Right ventricle myocardium inferior (tissue), 1 donor: ENCODE data around the gene FUT9. TPM values are rescaled to one million over a fixed set of nuclear protein-coding genes. Genes with fewer than 3 reads are reported as not detected.

Source experiments
- ATAC-seq: fragments of 200-7000 bp; cut with Tn5 transposase; one replicate; pipeline ENCODE4 v1.9.1; 2020; ENCODE audit warnings: mild to moderate bottlenecking, moderate library complexity
- DNase-seq: peaks from one replicate; pipeline ENCODE4 v3.0.0; 2021; ENCODE audit errors: missing footprints
- intact Hi-C: fragments of 100-400 bp; cut with DNase I; formaldehyde crosslinking; loops from one replicate; pipeline ENCODE4 v1.11.0; 2022
- total RNA-seq: library from RNA; stranded (reverse); fragmentation: NEBNext Ultra II Directional; extraction: Animal tissue kit (Norgen Biotek cat#: 25700); gene quantifications from one replicate; pipeline ENCODE4 v1.2.1, GENCODE V29; 2021
- donor health status: DM: no; HTN: yes; CAD: no; lungs with severe emphysema.

FUT9 gene
- total RNA-seq, 1 donor from 2014 or later = not detected

DNA sequence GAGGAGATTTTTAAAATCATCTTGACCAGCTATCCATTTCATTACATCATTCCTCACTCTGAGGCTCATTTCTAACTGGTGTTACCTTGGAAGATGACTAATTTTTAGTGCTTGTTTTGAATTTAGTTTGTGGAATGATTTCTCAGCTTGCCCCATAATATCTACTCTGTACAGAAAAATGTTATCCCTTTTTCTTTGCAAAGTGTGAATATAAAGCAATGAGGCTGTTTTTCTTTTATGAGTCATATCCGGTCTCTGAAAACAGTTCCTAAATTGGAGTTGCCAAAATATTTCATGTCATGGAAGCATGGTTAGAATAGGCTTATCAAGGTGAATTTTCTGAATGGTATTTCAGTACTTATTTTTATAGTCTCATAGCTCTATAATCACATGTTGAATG, 43.8 kb downstream of the FUT9 start:
- no peak for DNase-seq
- no peak for ATAC-seq
- intact Hi-C loops = no loop called here

DNA sequence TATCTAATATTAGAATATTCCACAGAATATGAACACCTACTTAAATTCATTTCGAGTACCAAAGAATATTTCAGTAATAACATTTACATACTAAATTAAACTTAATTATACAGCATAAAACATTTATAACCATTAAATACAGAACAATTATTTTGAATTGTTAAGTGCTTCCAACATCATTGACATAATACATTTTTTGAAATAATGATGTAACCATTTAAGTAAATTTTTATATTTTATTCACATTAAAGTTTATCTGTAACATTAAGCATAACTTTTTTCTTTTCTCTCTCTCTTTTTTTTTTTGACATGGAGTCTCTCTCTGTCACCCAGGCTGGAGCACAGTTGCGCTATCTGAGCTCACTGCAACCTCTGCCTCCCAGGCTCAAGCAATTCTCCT, 44.5 kb downstream of the FUT9 start:
- intact Hi-C loops = no loop called here
- ATAC-seq = no peak
- DNase-seq = no peak

DNA sequence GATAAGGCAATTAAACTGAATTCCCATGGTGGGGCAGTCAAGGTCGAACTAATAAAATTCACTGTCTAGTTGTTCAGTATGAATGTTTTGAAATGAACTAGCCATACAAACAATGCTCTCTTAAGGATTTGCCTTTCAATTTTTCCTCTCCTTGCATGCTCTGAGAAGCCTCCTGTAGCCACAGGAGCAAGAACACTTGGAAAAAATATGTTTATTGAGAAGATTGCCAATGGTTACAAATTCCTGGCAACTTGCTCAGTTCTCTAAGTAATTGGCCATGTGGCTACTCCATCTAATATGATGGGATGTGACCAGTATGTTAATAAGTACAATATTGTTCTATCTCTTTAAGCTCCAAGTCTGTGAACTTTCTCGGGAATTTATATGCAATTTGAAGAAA, 49.4 kb downstream of the FUT9 start:
- no peak for DNase-seq
- intact Hi-C loops = no loop called here
- ATAC-seq = no peak

DNA sequence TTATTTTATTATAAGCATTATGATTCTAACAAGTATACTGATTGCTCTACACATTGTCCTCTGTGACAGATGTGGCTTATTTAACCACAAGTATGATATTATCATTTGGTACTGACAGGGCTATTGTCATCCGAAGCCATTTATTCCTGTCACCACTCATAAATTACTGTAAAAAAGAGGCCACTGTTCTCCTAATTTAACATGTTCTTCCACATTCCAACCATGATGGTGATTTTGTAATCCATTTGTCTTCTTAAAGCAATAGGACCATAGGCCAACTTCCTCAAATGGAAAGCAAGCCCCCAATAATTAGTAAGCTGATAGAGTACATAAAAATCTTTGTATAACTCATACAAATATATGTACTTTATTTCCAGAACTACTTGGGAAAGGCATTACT, 50.6 kb downstream of the FUT9 start:
- intact Hi-C loops = no loop called here
- DNase-seq = no peak
- no peak for ATAC-seq

DNA sequence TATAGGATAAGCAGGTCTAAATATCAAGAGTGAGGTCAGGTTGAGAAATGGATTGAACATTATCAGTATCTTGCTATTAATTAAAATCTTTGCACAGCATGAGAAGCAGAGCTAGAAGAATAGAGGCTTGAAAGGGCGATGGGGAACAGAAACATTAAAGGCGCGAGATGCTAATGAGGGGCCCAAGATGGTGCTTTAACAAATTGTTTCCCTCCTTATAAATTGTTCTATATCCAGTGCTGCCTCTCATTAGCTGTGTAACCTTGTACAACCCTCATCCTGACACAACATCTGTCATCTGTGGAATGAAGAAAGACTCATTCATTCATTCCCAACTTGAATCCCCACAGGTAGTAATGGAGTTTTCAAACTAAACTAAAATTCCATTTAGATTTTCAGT, 57.8 kb downstream of the FUT9 start:
- no peak for ATAC-seq
- intact Hi-C loops = no loop called here
- no peak for DNase-seq

DNA sequence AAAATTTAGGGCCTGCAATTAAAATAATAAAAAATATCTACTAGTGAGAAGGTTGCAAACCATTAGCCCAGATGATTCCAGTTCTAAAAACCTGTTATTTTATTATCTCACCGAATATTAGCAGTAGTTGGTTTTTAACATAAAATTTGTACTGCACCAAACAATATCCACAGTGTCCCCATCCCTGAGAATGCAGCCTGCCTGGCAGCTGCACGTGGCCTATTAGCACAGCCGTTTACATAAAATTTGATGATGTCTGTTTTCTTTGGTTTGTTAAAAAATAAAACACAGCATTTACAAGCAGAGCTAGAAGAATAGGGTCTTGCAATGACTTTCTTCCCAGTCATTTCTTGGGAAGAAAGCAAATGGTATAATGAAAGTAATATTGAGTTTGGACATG, 58.2 kb downstream of the FUT9 start:
- intact Hi-C loops = no loop called here
- no peak for ATAC-seq
- DNase-seq = no peak

DNA sequence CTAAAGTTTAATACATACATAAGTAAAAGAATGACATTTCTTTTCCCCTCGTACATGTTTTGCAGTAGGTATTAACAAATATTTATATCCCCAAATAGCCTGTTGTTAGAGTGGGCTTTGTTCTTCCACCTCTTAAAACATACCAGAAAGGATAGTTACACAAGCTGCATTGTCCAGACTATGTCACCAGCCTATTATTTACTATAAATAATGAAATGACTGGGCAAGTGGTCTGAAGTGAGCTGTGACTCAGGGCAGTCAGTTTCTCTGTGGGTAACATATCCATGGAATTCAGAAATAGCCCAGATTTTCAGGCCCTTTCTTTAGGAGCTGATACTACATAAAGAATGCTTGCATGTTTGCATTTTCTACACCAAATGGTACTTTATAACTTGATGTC, 60.1 kb downstream of the FUT9 start:
- ATAC-seq = no peak
- intact Hi-C loops = no loop called here
- DNase-seq = no peak

DNA sequence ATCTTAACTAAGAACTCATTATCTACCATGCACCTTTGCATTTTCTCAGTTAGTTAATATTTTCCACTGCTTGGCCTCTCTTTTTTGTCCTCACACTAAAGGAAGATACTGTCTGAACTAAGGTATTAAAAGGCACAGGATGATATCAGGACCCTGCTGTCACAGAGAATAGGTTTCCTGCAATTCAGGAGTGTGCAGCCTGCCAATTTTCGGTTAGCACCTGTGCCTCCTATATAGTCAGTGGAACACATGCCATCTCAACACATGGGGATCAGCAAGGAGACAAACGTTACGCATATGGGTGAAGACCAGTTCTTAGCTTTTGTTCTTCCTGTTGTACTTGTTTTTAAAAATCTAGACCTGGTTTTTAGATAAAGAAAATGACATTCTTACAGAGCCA, 71.0 kb downstream of the FUT9 start:
- ATAC-seq = no peak
- DNase-seq = no peak
- intact Hi-C loops = no loop called here

DNA sequence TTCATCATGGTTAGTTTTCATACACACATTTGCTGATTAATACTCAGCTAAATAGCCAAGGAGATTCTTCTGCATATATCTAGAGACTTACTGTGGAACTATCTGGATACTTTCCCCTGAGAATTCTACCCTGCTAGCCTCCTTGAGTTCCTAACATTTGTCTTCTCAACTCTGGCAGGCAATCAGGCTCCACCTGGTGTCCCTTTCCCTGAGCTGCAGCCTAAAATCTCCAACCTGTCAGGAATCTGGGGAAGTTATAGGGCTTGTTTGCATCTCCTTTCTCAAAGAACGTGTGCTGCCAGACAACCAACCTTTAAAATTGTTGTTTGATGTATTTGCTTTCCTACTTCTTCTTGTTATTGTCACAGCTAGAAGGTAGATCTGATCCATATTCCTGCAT, 73.4 kb downstream of the FUT9 start:
- DNase-seq (no peak), ATAC-seq (no peak)
- intact Hi-C loops = no loop called here

DNA sequence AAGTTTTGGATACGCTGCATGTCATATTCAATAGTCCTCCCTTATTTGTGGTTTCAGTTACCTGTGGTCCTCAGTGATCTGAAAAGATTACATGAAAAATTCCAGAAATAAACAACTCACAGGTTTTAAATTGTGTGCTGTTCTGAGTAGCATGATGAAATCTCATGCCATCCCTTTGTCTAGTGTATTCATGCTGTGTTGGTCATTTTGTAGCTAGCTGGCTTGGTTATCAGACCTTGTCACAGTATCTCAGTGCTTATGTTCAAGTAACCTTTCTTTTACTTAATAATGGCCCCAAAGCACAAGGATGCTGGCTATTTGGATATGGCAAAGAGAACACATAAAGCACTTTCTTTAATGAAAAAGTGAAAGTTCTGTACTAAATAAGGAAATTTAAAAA, 78.3 kb downstream of the FUT9 start:
- intact Hi-C loops = no loop called here
- ATAC-seq = no peak
- DNase-seq = no peak

DNA sequence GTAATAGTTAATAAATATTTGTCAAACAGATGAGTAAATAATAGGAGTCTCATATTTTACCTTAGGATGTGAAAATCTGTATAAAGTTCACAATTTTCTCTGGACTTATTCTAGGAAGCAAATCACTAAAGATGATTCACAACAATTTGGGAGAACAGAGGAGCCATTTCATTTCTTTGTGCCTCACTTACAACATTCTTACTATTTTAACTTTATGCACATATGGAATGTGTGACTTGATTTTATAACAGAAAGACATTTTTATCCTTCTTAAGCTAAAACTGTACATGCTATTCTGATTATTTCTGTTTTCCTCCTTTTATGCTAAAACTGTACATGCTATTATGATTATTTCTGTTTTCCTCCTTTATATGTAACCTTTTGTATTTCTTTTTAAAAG, 83.3 kb downstream of the FUT9 start:
- intact Hi-C loops = no loop called here
- no peak for ATAC-seq
- no peak for DNase-seq

DNA sequence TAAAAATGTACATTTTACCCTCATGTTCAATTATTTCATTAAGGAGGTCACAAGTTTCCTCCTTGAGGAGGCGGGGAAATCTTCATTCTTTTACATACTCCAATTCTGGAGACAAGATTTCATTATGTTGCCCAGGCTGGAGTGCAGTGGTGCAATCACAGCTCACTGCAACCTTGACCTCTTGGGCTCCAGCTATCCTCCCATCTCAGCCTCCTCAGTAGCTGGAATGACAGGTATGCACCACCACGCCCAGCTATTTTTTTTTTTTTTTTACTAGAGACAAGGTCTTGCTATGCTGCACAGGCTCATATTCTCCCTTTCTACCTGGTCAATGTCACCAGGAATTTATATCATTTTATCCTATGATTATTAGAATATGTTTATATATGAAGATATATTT, 85.8 kb downstream of the FUT9 start:
- no peak for ATAC-seq
- DNase-seq = no peak
- intact Hi-C loops = no loop called here

DNA sequence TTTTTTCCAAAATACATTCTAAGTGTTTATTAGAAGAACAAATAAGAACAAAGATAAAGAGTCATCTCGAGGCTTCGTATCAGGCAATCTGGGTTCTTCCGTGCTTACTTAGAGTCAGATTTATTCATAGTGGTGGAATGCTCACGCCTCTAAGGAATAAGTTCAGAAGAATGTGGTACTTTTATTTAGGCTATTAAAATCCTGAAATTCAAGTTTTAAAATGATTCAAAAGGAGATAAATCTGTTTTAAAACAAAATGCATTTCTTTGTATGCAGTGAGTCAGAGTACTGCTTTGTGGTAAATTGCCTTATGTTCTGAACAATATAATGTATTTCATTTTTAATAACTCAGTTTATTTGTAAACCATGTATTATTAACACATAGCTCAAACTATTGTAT, 89.1 kb downstream of the FUT9 start:
- intact Hi-C loops = no loop called here
- no peak for ATAC-seq
- DNase-seq = no peak

DNA sequence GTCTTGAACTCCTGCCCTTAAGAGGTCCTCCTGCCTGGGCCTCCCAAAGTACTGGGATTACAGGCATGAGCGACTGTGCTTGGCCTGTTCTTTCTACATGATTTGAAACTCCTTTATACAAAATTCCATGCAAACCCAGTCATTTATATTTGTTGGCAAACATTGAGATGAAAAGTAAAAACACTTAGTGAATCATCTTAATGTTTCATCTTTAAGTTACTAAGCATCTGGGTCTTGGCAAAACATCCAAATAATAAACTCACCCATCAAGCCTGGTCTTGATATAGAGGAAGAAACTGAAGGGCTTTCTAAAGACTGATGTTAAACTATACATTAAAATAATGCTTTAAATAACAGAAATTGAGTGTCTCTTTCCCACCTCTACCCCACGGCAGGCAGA, 95.1 kb downstream of the FUT9 start:
- intact Hi-C loops = no loop called here
- DNase-seq (no peak), ATAC-seq (no peak)

DNA sequence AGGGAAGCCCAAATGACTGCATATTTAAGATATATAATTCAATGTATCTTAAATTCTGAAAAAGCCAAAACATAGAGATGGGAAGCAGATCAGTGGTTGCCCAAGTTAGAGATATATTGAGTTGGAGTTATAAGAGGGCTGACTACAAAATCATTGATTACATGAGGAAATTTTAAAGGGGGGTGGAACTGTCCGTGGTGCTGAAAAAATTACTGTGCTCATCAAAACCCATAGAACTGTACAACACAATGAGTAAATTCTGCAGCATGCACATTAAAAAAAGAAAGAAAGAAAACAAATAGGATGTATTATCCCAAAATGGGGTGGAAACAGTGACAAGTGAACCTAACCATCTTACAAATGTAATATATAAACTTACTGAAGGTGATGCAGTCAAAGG, 100.9 kb downstream of the FUT9 start:
- intact Hi-C loops = no loop called here
- ATAC-seq (no peak), DNase-seq (no peak)

DNA sequence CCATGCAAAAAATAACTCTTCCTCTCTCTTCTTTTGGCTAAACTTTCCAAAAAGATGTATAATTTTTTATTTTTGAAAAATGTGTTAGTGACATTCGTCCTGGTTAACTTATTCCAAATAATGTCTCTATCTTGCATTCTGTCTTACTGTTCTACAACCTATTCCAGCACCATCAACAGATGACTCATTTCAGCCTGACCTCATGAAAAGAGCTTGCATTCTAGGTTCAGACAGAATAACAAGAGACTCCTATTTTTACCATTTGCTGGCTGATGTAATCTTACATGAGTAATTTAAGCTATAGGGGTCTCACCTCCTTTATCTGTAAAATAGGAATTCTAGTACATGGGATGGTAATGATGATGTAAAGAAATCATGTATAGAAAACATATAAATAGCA, 109.0 kb downstream of the FUT9 start:
- DNase-seq = no peak
- ATAC-seq = no peak
- intact Hi-C loops = no loop called here

DNA sequence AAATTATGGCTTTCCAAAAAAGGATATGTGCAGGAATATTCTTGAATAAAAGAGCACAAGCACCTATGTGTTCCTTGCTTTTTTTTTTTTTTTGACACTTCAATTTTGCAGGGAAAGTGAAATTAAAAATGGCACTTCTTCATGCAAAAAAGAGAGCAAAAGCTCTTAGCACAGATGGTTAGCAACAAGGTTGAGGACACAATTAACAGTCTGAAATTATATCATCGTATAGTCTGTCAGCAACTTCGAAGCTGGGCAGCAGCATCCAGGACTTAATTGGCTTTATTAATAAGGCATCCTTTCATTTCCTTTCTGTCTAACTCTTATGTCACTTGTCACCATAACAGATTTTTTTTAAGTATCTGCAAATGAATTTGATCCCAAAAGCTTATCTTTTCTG, 122.6 kb downstream of the FUT9 start:
- no peak for ATAC-seq
- intact Hi-C loops = no loop called here

DNA sequence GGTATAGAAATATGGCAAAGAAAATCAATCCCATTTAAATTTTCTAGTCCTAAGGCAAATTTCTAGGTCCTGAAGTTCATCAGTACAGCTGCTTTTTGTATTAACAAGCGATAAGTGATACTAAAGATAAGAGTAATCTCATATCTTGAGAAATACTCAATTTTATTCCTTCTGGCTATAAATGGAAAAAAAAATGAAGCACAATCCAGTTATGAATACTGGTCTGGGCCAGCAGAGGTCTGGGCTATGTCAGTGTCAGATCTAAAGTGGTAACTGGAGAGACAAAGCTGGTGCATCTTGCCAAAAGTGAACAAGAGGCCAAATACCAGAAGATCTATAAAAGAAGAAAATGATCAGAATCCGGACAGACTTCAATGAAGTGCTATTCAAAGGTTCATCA, 126.4 kb downstream of the FUT9 start:
- DNase-seq = no peak
- ATAC-seq = no peak
- intact Hi-C loops = no loop called here

More for the DNA sequence above, 122.6 kb downstream of the FUT9 start:
- DNase-seq = no peak

DNA sequence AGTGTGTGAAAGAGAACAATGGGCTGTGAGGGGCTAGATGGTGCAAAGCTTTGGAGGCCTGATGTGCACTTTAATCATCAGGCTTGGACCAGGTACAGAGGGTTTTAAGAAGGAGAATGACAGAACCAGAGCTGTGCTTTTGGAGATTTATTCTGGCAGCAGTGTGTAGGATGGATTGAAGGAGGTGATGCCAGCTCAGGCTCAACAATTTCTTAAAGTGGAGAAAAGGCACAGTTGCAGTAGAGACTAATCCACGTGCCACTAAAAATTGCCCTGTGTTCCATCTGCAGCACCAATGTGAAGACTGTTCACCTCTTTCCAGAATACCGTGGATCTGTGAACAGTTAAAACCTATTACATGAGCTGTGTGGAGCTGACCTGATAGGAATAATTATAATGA, 134.7 kb downstream of the FUT9 start:
- ATAC-seq (no peak), DNase-seq (no peak)
- intact Hi-C loops = no loop called here

DNA sequence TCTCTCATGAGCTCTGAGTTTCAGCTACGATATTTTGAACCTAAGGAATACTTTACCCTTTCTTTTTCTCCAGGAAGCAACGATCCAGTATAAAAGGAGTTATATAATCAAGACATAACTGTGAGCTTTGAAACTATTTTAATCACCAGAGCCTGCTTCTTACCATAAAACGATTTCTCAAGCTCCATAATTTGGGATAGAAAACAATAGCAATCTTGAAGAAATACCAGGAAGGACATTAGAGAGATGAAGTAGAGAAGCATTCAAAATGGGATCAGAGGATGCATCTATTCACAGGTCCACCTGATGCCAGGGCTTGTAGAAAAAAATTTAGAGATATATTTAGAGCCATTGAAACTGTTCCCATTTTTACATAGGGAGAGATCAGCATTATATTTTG, 135.9 kb downstream of the FUT9 start:
- ATAC-seq (no peak), DNase-seq (no peak)
- intact Hi-C loops = no loop called here

DNA sequence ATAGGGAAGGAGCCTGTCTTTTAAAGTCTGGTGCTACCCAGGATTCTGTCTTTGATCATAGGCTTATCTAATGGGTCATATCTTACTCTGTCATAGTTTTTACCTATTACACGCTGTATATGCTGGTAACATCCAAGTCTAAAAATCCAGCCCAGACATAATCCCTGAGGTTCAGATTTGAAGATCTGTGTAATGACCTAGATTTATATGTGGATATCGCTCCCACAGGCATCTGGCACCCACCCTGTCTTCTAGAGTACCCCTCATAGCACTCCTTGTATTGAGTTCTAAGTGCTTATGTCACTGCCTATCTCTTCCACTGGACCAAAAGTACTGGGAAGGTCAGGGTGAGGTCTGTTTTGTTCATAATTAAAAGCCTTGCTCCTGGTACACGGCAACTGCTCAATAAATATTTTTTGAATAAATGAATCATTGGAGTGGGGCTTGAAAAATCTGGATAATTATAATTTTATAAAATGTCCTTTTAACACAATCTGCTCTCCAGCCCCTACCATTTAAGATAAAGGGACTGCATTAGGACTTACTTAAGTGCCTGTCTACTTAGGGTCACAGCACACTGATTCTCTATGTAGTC, 136.4 kb downstream of the FUT9 start:
- DNase-seq (no peak), ATAC-seq (no peak)
- intact Hi-C loops = no loop called here

DNA sequence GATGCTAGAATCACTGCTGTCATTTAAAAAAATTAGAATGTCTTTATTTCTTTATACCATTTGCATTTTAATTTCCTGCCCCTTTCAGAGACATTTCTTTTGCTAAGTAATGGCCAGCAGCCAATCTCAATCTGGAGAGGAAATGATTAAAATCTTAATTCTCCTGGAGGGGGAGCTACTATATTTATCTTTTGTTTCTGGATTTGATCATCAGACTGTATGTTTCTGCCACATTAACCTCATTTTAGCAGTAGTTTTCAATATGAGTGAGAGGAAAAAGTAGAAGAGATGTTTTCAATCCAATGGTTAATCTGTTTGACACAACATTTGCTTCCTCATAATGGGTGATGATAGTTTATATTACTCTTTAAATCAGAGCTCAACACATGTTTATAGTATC, 138.0 kb downstream of the FUT9 start:
- DNase-seq (no peak), ATAC-seq (no peak)
- intact Hi-C loops = no loop called here
